Activated CD8-positive, alpha-beta T cell treated with anti-CD3 and anti-CD28 coated beads, Interleukin-2, amount 10 ng/mL, durations not matched to agents 7 days and 5 days (primary cell): Measurements from ENCODE around the gene AIG1. TPM values are rescaled to one million over a fixed set of nuclear protein-coding genes. Genes with fewer than 3 reads are reported as not detected.
"Not testable (repeated sequence)": the region's sequence is repeated elsewhere in the genome, so short reads cannot be mapped to it uniquely, and the experiment has no call there.

ENCODE experiments used
- ATAC-seq: fragments of 150-1000 bp; cut with Tn5 transposase; one replicate; pipeline ENCODE4 v1.10.0; 2021; ENCODE audit warnings: moderate library complexity
- CTCF ChIA-PET: fragments of 350-600 bp; sonication (Branson Sonifier 250); formaldehyde crosslinking; loops from one replicate; lab custom pipeline; 2021; ENCODE audit warnings: antibody characterized with exemption; lab: Charles Lee
- POLR2A ChIA-PET: fragments of 350-600 bp; sonication (Branson Sonifier 250); formaldehyde crosslinking; loops from one replicate; lab custom pipeline; 2021; ENCODE audit warnings: antibody characterized with exemption; lab: Charles Lee
- DNase-seq: peaks from one replicate; pipeline ENCODE4 v3.0.0-alpha.2; 2020
- H3K27ac Mint-ChIP-seq: one replicate; pipeline ENCODE4 v1.8.0; 2021; ENCODE audit warnings: mild to moderate bottlenecking, mixed read lengths
- H3K27me3 Mint-ChIP-seq: one replicate; pipeline ENCODE4 v1.8.0; 2021; ENCODE audit warnings: low read depth, mixed read lengths
- H3K36me3 Mint-ChIP-seq: one replicate; pipeline ENCODE4 v1.8.0; 2021; ENCODE audit warnings: low read depth, mixed read lengths
- H3K4me1 Mint-ChIP-seq: one replicate; pipeline ENCODE4 v1.8.0; 2021; ENCODE audit warnings: low read depth, mixed read lengths
- H3K4me3 Mint-ChIP-seq: one replicate; pipeline ENCODE4 v1.8.0; 2021; ENCODE audit warnings: mild to moderate bottlenecking, mixed read lengths
- H3K9me3 Mint-ChIP-seq: one replicate; pipeline ENCODE4 v1.8.0; 2022; ENCODE audit warnings: mixed read lengths; ENCODE audit not compliant: insufficient read depth
- total RNA-seq, 2 experiments: library from RNA; stranded (reverse); gene quantifications; one replicate each; pipeline ENCODE4 v1.2.3, GENCODE V29; 2021

The AIG1 gene
- total RNA-seq, 2 experiments from 2014 or later, result 13.0 to 14.2 TPM

GRCh38 chr6:143135797-143136561 lies 75.3 kb downstream of the AIG1 start:
- no peaks in the 10 kb centered on the region for H3K27me3 Mint-ChIP-seq
- DNase-seq, result no peak
- H3K9me3 Mint-ChIP-seq, result peaks cover 15% of the 10 kb centered on the region
- no peak overlapping the region for H3K27ac Mint-ChIP-seq
- H3K4me1 Mint-ChIP-seq, result peaks cover 10% of the 10 kb centered on the region
- no peak for ATAC-seq
- ChIA-PET CTCF (no interaction called here), POLR2A (no interaction called here)
- peaks cover 39% of the 10 kb centered on the region for H3K36me3 Mint-ChIP-seq
- H3K4me3 Mint-ChIP-seq, result no peak overlapping the region

- Mint-ChIP-seq H3K27ac (no peak overlapping the region), H3K27me3 (no peaks in the 10 kb centered on the region), H3K4me3 (no peak overlapping the region), H3K9me3 (peaks cover 10% of the 10 kb centered on the region), H3K4me1 (peaks cover 10% of the 10 kb centered on the region), H3K36me3 (peaks cover 38% of the 10 kb centered on the region)
- ChIA-PET POLR2A (no interaction called here), CTCF (no interaction called here)
- ATAC-seq, result no peak
- no peak for DNase-seq
Observed at GRCh38 chr6:143136647-143137046, 76.0 kb downstream of the AIG1 start.

- no peak overlapping the region for H3K27ac Mint-ChIP-seq
Observed at GRCh38 chr6:143139239-143139784, 78.6 kb downstream of the AIG1 start.

GRCh38 chr6:143139884-143140283 lies 79.2 kb downstream of the AIG1 start:
- H3K4me1 Mint-ChIP-seq, H3K27ac Mint-ChIP-seq, H3K4me3 Mint-ChIP-seq, POLR2A ChIA-PET, DNase-seq, CTCF ChIA-PET, ATAC-seq, H3K27me3 Mint-ChIP-seq: not testable (repeated sequence)
- Mint-ChIP-seq H3K36me3 (peaks cover 38% of the 10 kb centered on the region), H3K9me3 (peaks cover 12% of the 10 kb centered on the region)

More at GRCh38 chr6:143139239-143139784, 78.6 kb downstream of the AIG1 start:
- no peaks in the 10 kb centered on the region for H3K27me3 Mint-ChIP-seq
- ChIA-PET POLR2A (no interaction called here), CTCF (interaction anchor here (1.2 kb wide), 1 partner anchor 288 kb away, joined by 3 read pairs; no protein-coding TSS in a partner anchor)
- H3K4me1 Mint-ChIP-seq, result peaks cover 10% of the 10 kb centered on the region
- ATAC-seq (no peak), DNase-seq (no peak)
- peaks cover 38% of the 10 kb centered on the region for H3K36me3 Mint-ChIP-seq
- peaks cover 12% of the 10 kb centered on the region for H3K9me3 Mint-ChIP-seq
- no peak overlapping the region for H3K4me3 Mint-ChIP-seq

GRCh38 chr6:143140767-143141166 lies 80.1 kb downstream of the AIG1 start:
- Mint-ChIP-seq H3K9me3 (peaks cover 12% of the 10 kb centered on the region), H3K27me3 (no peaks in the 10 kb centered on the region), H3K4me1 (peaks cover 8% of the 10 kb centered on the region), H3K4me3 (no peak overlapping the region), H3K27ac (no peak overlapping the region), H3K36me3 (peaks cover 38% of the 10 kb centered on the region)
- DNase-seq (no peak), ATAC-seq (no peak)
- ChIA-PET POLR2A (no interaction called here), CTCF (no interaction called here)

- H3K27ac Mint-ChIP-seq, result no peak overlapping the region
- ATAC-seq, result no peak
- no peaks in the 10 kb centered on the region for H3K27me3 Mint-ChIP-seq
- no peak for DNase-seq
- H3K4me3 Mint-ChIP-seq, result no peak overlapping the region
- H3K4me1 Mint-ChIP-seq, result peaks cover 4% of the 10 kb centered on the region
- peaks cover 12% of the 10 kb centered on the region for H3K9me3 Mint-ChIP-seq
- ChIA-PET CTCF (no interaction called here), POLR2A (no interaction called here)
- H3K36me3 Mint-ChIP-seq, result peaks cover 36% of the 10 kb centered on the region
Observed at GRCh38 chr6:143141442-143141841, 80.8 kb downstream of the AIG1 start.

- H3K36me3 Mint-ChIP-seq, result peaks cover 3% of the 10 kb centered on the region
- POLR2A ChIA-PET, result no interaction called here
Observed at GRCh38 chr6:143146186-143146851, 85.6 kb downstream of the AIG1 start.

GRCh38 chr6:143149771-143150170 lies 89.1 kb downstream of the AIG1 start:
- ChIA-PET CTCF (no interaction called here), POLR2A (no interaction called here)
- no peak for ATAC-seq
- no peak for DNase-seq
- no peak overlapping the region for H3K4me3 Mint-ChIP-seq
- H3K36me3 Mint-ChIP-seq, result peaks cover 3% of the 10 kb centered on the region
- no peak overlapping the region for H3K27ac Mint-ChIP-seq
- no peaks in the 10 kb centered on the region for H3K27me3 Mint-ChIP-seq
- H3K4me1 Mint-ChIP-seq, result no peaks in the 10 kb centered on the region
- no peaks in the 10 kb centered on the region for H3K9me3 Mint-ChIP-seq

More at GRCh38 chr6:143146186-143146851, 85.6 kb downstream of the AIG1 start:
- DNase-seq, result no peak
- H3K4me1 Mint-ChIP-seq, result no peaks in the 10 kb centered on the region
- ATAC-seq, result no peak
- H3K27me3 Mint-ChIP-seq, result no peaks in the 10 kb centered on the region
- H3K9me3 Mint-ChIP-seq, result peaks cover 2% of the 10 kb centered on the region
- CTCF ChIA-PET, result interaction anchor here (0.6 kb wide), 1 partner anchor 1336 kb away, joined by 3 read pairs; no protein-coding TSS in a partner anchor
- no peak overlapping the region for H3K27ac Mint-ChIP-seq
- no peak overlapping the region for H3K4me3 Mint-ChIP-seq

- Mint-ChIP-seq H3K36me3 (peaks cover 3% of the 10 kb centered on the region), H3K4me1 (no peaks in the 10 kb centered on the region), H3K9me3 (no peaks in the 10 kb centered on the region), H3K4me3 (no peak overlapping the region), H3K27ac (no peak overlapping the region), H3K27me3 (no peaks in the 10 kb centered on the region)
- ChIA-PET POLR2A (no interaction called here), CTCF (no interaction called here)
- DNase-seq (no peak), ATAC-seq (no peak)
Observed at GRCh38 chr6:143150281-143150680, 89.6 kb downstream of the AIG1 start.

GRCh38 chr6:143151381-143151780 lies 90.7 kb downstream of the AIG1 start:
- CTCF ChIA-PET, result no interaction called here
- POLR2A ChIA-PET, result no interaction called here
- no peak overlapping the region for H3K27ac Mint-ChIP-seq
- H3K9me3 Mint-ChIP-seq, result no peaks in the 10 kb centered on the region
- no peak overlapping the region for H3K4me3 Mint-ChIP-seq
- H3K36me3 Mint-ChIP-seq, result peaks cover 3% of the 10 kb centered on the region
- H3K27me3 Mint-ChIP-seq, result no peaks in the 10 kb centered on the region
- no peaks in the 10 kb centered on the region for H3K4me1 Mint-ChIP-seq
- no peak for ATAC-seq
- no peak for DNase-seq

GRCh38 chr6:143155681-143156080 lies 95.0 kb downstream of the AIG1 start:
- H3K27ac Mint-ChIP-seq, result no peak overlapping the region
- H3K36me3 Mint-ChIP-seq, result no peaks in the 10 kb centered on the region
- DNase-seq (no peak), ATAC-seq (no peak)
- no peaks in the 10 kb centered on the region for H3K27me3 Mint-ChIP-seq
- H3K9me3 Mint-ChIP-seq, result no peaks in the 10 kb centered on the region
- no peak overlapping the region for H3K4me3 Mint-ChIP-seq
- POLR2A ChIA-PET, result no interaction called here
- H3K4me1 Mint-ChIP-seq, result peaks cover 9% of the 10 kb centered on the region
- CTCF ChIA-PET, result no interaction called here

- ChIA-PET POLR2A (no interaction called here), CTCF (no interaction called here)
- no peaks in the 10 kb centered on the region for H3K9me3 Mint-ChIP-seq
Observed at GRCh38 chr6:143157131-143157530, 96.4 kb downstream of the AIG1 start.

More at GRCh38 chr6:143157131-143157530, 96.4 kb downstream of the AIG1 start:
- H3K27me3 Mint-ChIP-seq, result no peaks in the 10 kb centered on the region
- ATAC-seq, result no peak
- no peaks in the 10 kb centered on the region for H3K36me3 Mint-ChIP-seq
- no peak overlapping the region for H3K4me3 Mint-ChIP-seq
- no peak for DNase-seq
- H3K4me1 Mint-ChIP-seq, result peaks cover 9% of the 10 kb centered on the region
- no peak overlapping the region for H3K27ac Mint-ChIP-seq
